ENCODE data around the gene EXOC3.
"Not testable (repeated sequence)": the region's sequence is repeated elsewhere in the genome, so short reads cannot be mapped to it uniquely, and the experiment has no call there.

The EXOC3 gene

DNA sequence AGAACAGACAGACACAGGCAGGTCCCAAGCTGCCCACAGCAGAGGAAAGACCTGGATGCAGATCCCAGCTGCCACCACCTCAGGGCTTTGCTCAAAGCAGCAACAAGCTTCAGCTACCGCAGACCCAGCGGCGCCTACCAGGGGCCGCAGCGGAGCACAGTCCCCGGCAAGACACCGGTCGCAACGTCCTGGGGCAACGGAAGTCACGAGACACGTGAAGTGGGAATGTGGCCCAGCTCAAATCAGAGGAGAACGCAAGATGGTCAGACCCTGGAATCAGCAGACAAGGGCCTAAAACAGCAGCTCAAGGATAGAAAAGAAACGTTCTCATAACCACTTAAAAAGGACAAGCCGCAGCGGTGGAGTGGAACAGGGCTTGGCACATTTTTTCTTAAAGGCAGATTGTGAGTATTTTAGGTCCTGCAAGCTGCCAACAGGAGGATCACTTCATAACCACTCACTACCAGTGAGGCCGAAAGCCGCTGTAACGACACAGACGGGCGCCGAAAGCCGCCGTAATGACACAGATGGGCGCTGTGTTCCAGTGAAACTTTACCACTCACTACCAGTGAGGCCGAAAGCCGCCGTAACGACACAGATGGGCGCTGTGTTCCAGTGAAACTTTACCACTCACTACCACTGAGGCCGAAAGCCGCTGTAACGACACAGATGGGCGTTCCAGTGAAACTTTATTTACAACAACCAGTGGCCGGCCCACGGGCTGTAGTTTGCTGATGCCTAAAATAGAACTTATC is 59.5 kb downstream of the EXOC3 start:
- no peak for DNase-seq (ENCODE audit: insufficient read length, low spot score)

DNA sequence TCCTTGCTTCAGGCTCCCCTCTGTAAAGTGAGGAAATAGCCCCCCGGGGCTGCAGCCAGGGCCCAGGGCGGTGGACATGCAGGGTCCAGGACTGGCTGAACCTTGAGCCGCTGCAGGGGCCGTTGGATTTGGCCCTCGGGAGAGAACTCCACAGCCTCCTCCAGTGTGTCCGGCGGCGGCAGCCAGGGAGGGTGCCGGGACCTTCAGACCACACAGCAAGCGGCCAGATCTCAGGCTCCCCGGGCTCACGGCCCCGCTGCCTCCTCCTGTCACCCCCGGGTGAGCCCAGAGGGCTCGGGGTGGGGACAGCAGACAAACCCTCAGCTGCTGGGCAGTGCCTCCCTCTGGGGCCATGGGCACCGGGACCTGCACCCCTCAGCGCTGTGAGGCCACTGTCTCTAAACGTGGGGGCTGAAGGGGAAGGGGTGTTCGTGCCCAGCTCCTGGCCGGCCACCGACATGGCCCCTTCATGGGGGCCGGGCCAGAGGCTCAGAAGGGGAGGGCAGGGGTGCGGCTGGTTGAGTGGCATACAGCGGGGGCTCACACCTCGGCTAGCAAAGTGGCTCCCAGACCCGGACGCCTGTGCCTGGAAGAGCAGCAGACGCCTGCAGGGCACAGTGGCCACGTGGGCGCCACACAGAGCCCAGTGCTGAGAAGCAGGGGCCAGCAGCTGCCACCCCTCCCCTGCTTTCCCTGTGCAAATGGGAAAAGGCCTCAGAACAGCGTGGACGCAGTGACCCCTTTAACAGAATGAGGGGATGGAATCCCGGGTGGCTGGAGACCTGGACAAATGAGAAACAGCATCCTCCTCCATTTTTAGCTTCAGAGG is 61.6 kb downstream of the EXOC3 start:
- DNase-seq (ENCODE audit: insufficient read length, low spot score), result no peak
- FAIRE-seq, result no peak
- TF ChIP-seq, protein P1, sequence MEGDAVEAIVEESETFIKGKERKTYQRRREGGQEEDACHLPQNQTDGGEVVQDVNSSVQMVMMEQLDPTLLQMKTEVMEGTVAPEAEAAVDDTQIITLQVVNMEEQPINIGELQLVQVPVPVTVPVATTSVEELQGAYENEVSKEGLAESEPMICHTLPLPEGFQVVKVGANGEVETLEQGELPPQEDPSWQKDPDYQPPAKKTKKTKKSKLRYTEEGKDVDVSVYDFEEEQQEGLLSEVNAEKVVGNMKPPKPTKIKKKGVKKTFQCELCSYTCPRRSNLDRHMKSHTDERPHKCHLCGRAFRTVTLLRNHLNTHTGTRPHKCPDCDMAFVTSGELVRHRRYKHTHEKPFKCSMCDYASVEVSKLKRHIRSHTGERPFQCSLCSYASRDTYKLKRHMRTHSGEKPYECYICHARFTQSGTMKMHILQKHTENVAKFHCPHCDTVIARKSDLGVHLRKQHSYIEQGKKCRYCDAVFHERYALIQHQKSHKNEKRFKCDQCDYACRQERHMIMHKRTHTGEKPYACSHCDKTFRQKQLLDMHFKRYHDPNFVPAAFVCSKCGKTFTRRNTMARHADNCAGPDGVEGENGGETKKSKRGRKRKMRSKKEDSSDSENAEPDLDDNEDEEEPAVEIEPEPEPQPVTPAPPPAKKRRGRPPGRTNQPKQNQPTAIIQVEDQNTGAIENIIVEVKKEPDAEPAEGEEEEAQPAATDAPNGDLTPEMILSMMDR (IDR thresholded peaks at IDR 0.05; ENCODE audit: insufficient read depth, missing control alignments), result no peak

More for the DNA sequence above, 59.5 kb downstream of the EXOC3 start:
- no peak for FAIRE-seq
- TF ChIP-seq, protein P1 (IDR thresholded peaks at IDR 0.05; ENCODE audit: insufficient read depth, missing control alignments), result no peak

DNA sequence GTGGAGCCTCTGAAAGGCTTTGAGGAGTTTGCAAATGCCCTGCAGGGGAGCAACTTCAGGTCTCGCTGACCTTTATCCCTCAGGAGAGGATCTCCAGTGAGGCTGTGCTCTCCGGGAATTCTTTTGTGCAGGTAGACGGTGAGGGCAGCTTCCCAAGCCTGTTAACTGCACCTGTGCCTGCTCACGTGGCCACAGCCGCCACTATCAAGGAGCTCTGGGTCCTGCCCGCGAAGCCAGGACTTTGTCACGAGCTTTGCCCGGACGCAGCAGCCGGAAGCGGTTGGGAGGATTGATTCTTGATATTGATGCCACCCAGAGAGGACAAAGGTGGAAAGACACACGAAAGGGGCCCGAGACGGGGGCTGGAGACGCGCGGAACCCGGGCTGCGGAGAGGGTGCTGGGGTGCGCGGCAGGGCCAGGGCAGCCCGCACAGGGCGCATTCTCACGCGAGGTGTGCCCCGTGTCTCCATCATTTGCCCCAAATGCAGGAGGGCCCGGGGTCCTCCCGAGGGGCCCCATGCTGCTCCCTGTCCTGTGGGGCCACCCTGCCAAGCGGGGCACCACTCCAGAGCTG is 63.1 kb downstream of the EXOC3 start:
- TF ChIP-seq, protein P1 (IDR thresholded peaks at IDR 0.05; ENCODE audit: insufficient read depth, missing control alignments), result no peak
- no peak for DNase-seq (ENCODE audit: insufficient read length, low spot score)
- FAIRE-seq, result no peak

DNA sequence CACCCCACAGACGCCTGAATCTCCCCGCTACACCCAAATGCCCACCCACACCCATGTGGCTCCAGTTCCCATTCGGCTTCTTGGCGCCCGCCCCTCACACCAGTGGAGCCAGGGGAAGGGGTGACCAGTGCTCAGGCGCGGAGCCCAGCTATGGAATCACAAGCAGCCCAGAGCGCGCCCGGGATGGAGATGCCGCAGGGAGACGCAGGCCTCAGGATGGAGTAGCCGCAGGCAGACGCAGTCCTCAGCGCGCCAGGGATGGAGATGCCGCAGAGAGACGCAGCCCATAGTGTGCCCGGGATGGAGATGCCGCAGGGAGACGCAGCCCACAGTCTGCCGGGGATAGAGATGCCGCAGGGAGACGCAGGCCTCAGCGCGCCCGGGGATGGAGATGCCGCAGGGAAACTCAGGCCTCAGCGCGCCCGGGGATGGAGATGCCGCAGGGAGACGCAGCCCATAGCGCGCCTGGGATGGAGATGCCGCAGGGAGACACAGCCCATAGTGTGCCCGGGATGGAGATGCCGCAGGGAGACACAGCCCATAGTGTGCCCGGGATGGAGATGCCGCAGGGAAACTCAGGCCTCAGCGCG is 65.1 kb downstream of the EXOC3 start:
- DNase-seq (ENCODE audit: insufficient read length, low spot score); FAIRE-seq: not testable (repeated sequence)

DNA sequence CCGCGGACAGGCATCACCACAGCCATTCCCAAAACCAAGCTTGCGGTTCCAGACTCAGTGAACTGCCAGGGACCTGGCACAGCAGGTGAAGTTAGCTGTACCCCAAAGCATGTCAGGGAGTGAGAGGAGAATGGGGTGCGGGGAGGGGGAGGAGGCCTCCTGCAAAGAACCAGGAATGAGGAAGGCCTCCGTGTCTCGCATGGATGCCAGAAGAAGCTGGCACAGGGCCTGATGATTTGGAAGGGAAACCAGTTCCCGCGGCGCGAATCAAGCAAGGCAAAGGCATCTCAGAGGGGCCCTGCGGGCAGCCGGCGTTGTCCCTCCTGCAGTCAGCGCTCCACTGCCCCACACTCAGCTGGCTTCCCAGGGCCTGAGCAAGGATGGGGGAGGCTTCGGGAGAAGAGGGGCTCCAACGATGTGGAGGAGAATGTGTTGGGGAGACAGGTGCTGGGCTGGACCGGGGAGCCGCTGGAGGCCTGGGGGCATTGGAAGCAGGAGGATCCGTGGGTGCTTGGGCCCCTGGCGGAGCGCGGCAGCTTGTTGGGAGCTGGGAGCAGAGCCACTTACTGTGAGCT is 66.7 kb downstream of the EXOC3 start:
- TF ChIP-seq, protein P1 (IDR thresholded peaks at IDR 0.05; ENCODE audit: insufficient read depth, missing control alignments), result no peak
- no peak for DNase-seq (ENCODE audit: insufficient read length, low spot score)
- FAIRE-seq, result no peak

DNA sequence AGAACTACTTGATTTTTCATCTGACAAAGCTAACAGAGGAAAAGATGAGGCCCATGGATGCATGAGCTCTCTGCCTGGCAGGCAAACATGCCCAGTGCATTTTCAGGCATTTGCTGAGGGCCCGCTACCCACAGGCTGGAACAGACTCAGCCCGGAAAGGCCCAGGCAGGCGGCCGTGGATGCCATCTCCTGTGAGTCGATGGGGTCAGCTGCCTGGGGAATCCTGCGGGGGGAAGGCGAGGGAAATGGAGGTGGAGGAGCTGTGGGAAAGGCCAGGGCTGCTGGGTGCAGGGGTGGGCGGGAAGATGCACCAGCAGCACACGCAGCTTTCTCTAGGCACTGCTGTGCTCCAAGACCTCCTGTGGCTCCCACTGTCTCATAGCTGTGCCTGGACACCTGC is 67.5 kb downstream of the EXOC3 start:
- no peak for DNase-seq (ENCODE audit: insufficient read length, low spot score)
- TF ChIP-seq, protein P1 (IDR thresholded peaks at IDR 0.05; ENCODE audit: insufficient read depth, missing control alignments), result no peak
- no peak for FAIRE-seq

DNA sequence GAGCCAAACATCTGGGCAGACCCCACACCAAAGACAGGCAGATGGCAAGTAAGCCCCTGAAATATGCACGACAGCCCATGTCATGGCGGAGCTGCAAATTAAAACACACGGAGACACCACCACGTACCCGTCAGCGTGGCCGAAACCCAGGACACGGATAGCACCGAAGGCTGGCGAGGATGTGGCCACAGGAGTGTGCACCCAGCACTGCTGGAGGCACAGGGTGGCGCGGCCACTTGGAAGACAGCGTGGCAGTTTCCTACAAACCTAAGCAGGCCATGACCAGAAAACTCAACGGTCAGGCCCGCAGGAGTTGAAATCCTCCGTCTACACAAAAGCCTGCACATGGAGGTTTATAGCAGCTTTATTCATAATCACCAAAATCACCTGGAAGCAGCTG is 68.5 kb downstream of the EXOC3 start:
- DNase-seq (ENCODE audit: insufficient read length, low spot score), result no peak
- no peak for FAIRE-seq
- TF ChIP-seq, protein P1 (IDR thresholded peaks at IDR 0.05; ENCODE audit: insufficient read depth, missing control alignments), result no peak
